CD4-positive, CD25-positive, alpha-beta regulatory T cell (primary cell): ENCODE measurements around the gene TRPM3. TPM values are rescaled to one million over a fixed set of nuclear protein-coding genes. Genes with fewer than 3 reads are reported as not detected.

Source experiments
- ATAC-seq, 2 donors: fragments of 150-1000 bp; cut with Tn5 transposase; one replicate each; pipeline ENCODE4 v1.10.0; 2021; ENCODE audit warnings: low read depth in 2 of 2, moderate number of reproducible peaks in 2 of 2, moderate library complexity in 1 of 2
- DNase-seq, 3 donors: peaks; one replicate each; pipeline versions ENCODE4 v3.0.0 to v3.0.0-alpha.2; 2012 to 2022; ENCODE audit warnings: mixed read lengths in 1 of 3
- H3K27ac ChIP-seq: one replicate; pipeline ENCODE4 v1.7.0; 2013; ENCODE audit warnings: mild to moderate bottlenecking, low read length; ENCODE audit not compliant: insufficient read depth, poor library complexity, severe bottlenecking
- H3K27me3 ChIP-seq: one replicate; pipeline ENCODE4 v1.7.0; 2013; ENCODE audit warnings: low read length; ENCODE audit not compliant: control insufficient read depth, insufficient read depth
- H3K36me3 ChIP-seq: one replicate; pipeline ENCODE4 v1.7.0; 2013; ENCODE audit warnings: mild to moderate bottlenecking, low read length, moderate library complexity; ENCODE audit not compliant: control insufficient read depth, insufficient read depth
- H3K4me1 ChIP-seq: 2 replicates; pipeline ENCODE4 v1.7.0; 2013; ENCODE audit warnings: mild to moderate bottlenecking, low read length; ENCODE audit not compliant: insufficient read depth, control insufficient read depth, poor library complexity, severe bottlenecking
- H3K4me3 ChIP-seq: one replicate; pipeline ENCODE4 v1.7.0; 2013; ENCODE audit warnings: low read depth, mild to moderate bottlenecking, low read length, moderate library complexity
- H3K9me3 ChIP-seq, 2 experiments: 1 replicate in 1 of 2; 2 replicates in 1 of 2; pipeline ENCODE4 v1.7.0; 2013; ENCODE audit warnings: low read length in 2 of 2, mild to moderate bottlenecking in 1 of 2, moderate library complexity in 1 of 2; ENCODE audit not compliant: control insufficient read depth in 2 of 2
- H3K27ac Mint-ChIP-seq, 3 donors: one replicate each; pipeline ENCODE4 v1.8.0; 2020 to 2022; ENCODE audit warnings: mild to moderate bottlenecking in 3 of 3, mixed read lengths in 3 of 3, moderate library complexity in 2 of 3
- H3K27me3 Mint-ChIP-seq: one replicate; pipeline ENCODE4 v1.8.0; 2022; ENCODE audit warnings: mild to moderate bottlenecking, mixed read lengths
- H3K36me3 Mint-ChIP-seq: one replicate; pipeline ENCODE4 v1.8.0; 2020; ENCODE audit warnings: mixed read lengths
- H3K4me1 Mint-ChIP-seq, 4 donors: one replicate each; pipeline ENCODE4 v1.8.0; 2020 to 2022; ENCODE audit warnings: mixed read lengths in 4 of 4, mild to moderate bottlenecking in 1 of 4
- H3K4me3 Mint-ChIP-seq, 4 donors: one replicate each; pipeline ENCODE4 v1.8.0; 2020 to 2022; ENCODE audit warnings: mild to moderate bottlenecking in 4 of 4, mixed read lengths in 4 of 4, moderate library complexity in 3 of 4
- H3K9me3 Mint-ChIP-seq, 7 donors: one replicate each; pipeline ENCODE4 v1.8.0; 2020 to 2022; ENCODE audit warnings: mixed read lengths in 7 of 7, mild to moderate bottlenecking in 3 of 7, moderate library complexity in 2 of 7
- polyA plus RNA-seq, 4 donors: library from polyadenylated mRNA; unstranded; fragments of 300-500 nt; fragmentation: Illumina TruSeq; gene quantifications; one replicate each; pipeline ENCODE4 v1.2.3, GENCODE V29; 2021
- total RNA-seq: library from RNA; stranded (reverse); gene quantifications from one replicate; pipeline ENCODE4 v1.2.3, GENCODE V29; 2022

The TRPM3 gene
- total RNA-seq (not detected), polyA plus RNA-seq (not detected)

DNA sequence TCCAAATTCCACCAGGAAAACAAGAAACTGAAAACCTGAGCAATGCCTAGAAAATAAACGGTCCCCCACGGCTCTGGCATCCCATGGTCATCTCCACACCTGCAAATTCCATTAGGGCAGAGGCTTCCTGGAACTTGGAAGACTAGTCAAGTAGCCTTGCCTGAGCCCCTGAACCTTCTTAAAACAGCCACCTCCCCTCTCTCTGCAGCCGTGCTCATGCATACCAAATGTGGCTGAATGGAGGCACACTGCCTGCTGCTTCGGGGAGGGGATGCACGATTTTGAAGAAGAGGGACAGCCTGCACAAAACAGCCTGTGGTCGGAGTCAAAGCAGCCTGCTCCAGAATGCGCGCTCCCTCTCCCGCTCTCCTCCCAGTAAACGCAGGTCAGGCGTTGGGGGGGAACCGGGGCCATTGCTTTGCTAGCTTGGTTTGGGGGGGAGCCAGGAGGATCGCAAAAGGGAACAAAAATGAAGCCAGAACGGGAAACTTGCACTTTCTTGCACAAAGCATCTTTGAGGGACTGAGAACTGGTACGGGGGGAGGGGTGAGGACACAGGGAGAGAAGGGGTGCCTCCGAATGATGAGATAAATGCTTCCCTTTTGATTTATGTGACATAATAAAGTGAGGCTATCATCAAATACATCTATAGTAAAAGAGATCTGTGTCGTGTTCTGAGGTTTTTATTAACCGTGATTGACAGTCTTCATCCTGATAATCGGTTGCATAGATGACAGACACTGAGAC lies at the start of gene TRPM3:
TRPM3 (minus strand) TSS at position 347 of the 747 bp plus-strand sequence; CDS start at position 80, 267 bp downstream.
- Histone ChIP-seq H3K4me1 (no peaks in the 10 kb centered on the region), H3K4me3 (no peak within 1 kb of the TSS), H3K27me3 (no peaks in the 10 kb centered on the region), H3K36me3 (no peaks in the 10 kb centered on the region), H3K9me3 (no peaks in the 10 kb centered on the region), H3K27ac (no peak within 1 kb of the TSS)
- Mint-ChIP-seq H3K4me3 (no peak within 1 kb of the TSS), H3K27me3 (peaks cover 12% of the 10 kb centered on the region), H3K27ac (no peak within 1 kb of the TSS), H3K36me3 (no peaks in the 10 kb centered on the region), H3K9me3 (peaks cover 0 to 2% (median 0%) of the 10 kb centered on the region in 7 donors), H3K4me1 (no peaks in the 10 kb centered on the region)
- DNase-seq (no peak), ATAC-seq (no peak)

DNA sequence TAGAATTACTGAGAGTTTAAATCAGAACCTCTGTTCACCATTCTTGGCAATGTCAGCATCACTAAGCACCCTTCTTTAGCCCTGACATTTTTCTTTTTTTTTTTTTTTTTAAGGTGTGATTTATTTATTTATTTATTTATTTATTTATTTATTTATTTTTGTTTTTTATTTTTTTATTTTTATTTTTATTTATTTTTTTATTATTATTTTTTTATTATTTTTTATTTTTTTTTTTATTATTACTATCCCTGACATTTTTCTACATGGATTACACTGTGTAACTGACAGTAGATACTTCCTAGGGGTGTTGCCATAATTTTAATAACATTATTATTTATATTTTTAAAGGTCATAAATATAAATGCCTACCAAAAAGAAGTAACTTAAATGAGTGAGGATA lies 47.0 kb upstream of the TRPM3 start:
- H3K36me3 Mint-ChIP-seq: no peaks in the 10 kb centered on the region
- no peak overlapping the region for H3K4me3 Mint-ChIP-seq
- no peaks in the 10 kb centered on the region for H3K4me1 Mint-ChIP-seq
- ATAC-seq (no peak), DNase-seq (no peak)
- no peak overlapping the region for H3K27ac Mint-ChIP-seq
- no peaks in the 10 kb centered on the region for H3K4me1 ChIP-seq
- no peaks in the 10 kb centered on the region for H3K27me3 ChIP-seq
- H3K27me3 Mint-ChIP-seq: no peaks in the 10 kb centered on the region
- H3K4me3 ChIP-seq: no peak overlapping the region
- H3K9me3 ChIP-seq: no peaks in the 10 kb centered on the region
- no peak overlapping the region for H3K27ac ChIP-seq
- H3K9me3 Mint-ChIP-seq: peaks cover 0 to 10% (median 3%) of the 10 kb centered on the region in 7 donors
- no peaks in the 10 kb centered on the region for H3K36me3 ChIP-seq

DNA sequence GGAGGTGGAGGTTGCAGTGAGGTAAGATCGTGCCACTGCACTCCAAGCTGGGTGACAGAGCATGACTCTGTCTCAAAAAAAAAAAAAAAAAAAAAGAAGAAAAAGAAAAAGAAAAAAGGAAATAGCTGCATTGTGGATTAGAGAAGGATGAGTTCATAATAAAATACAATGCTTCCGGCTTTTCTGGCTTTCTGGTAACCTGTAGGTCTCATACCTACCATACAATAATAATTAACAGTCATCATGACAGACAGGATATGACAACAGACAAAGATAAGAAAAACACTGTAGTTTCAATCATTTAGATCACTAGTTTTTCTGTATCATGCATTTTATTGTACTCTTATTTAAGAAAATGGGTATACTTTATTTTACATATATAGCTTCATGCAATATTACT lies 40.7 kb upstream of the TRPM3 start:
- H3K27me3 ChIP-seq: no peaks in the 10 kb centered on the region
- H3K4me1 Mint-ChIP-seq: no peaks in the 10 kb centered on the region
- H3K4me3 ChIP-seq: no peak overlapping the region
- ATAC-seq (no peak), DNase-seq (no peak)
- peaks cover 0 to 2% (median 0%) of the 10 kb centered on the region in 7 donors for H3K9me3 Mint-ChIP-seq
- no peaks in the 10 kb centered on the region for H3K4me1 ChIP-seq
- no peaks in the 10 kb centered on the region for H3K27me3 Mint-ChIP-seq
- no peak overlapping the region for H3K27ac Mint-ChIP-seq
- no peak overlapping the region for H3K27ac ChIP-seq
- H3K36me3 Mint-ChIP-seq: no peaks in the 10 kb centered on the region
- no peaks in the 10 kb centered on the region for H3K36me3 ChIP-seq
- H3K9me3 ChIP-seq: no peaks in the 10 kb centered on the region
- H3K4me3 Mint-ChIP-seq: no peak overlapping the region

DNA sequence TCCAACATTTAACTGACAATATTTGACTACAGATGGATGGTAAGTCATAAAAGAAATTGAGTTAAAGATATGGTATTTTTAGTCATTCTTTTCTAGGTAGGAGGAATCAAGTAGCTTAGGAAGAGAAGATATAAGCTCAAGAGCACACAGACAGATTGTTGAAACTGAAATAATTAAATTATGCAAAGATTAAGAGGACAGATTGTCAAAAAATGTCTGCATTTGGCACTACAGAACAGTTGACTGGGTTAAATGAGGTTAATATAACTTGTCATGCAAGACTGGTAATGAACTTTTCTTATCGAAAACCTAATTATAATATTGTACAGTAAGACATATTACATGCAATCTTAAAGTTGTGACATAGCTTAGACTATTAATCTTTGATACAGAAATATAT lies 36.3 kb upstream of the TRPM3 start:
- no peak overlapping the region for H3K27ac Mint-ChIP-seq
- DNase-seq: no peak
- Histone ChIP-seq H3K27ac (no peak overlapping the region), H3K36me3 (no peaks in the 10 kb centered on the region), H3K9me3 (no peaks in the 10 kb centered on the region), H3K27me3 (no peaks in the 10 kb centered on the region), H3K4me1 (no peaks in the 10 kb centered on the region), H3K4me3 (no peak overlapping the region)
- no peak for ATAC-seq
- H3K36me3 Mint-ChIP-seq: no peaks in the 10 kb centered on the region
- H3K4me1 Mint-ChIP-seq: no peaks in the 10 kb centered on the region
- H3K27me3 Mint-ChIP-seq: no peaks in the 10 kb centered on the region
- no peak overlapping the region for H3K4me3 Mint-ChIP-seq
- H3K9me3 Mint-ChIP-seq: peaks cover 0 to 2% (median 0%) of the 10 kb centered on the region in 7 donors

DNA sequence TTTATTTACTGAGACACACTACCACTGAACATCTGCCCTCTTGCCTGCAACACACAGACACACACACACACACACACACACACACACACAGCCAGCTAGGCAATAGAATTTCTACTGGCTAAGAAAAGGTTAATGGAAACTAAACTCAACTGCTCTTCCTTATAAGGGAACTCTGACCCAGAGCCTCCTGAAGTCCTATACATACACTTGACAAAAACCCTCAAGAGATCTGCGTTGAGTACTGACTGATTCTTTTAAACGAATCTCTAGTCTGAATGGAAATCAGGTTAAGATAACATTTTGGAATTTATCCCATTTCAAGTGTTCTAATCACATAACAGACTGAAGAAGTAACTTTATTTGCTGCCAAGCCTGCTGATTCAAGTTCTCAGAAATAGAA lies 25.9 kb upstream of the TRPM3 start:
- Histone ChIP-seq H3K4me3 (no peak overlapping the region), H3K27me3 (no peaks in the 10 kb centered on the region), H3K4me1 (no peaks in the 10 kb centered on the region), H3K27ac (no peak overlapping the region), H3K9me3 (no peaks in the 10 kb centered on the region), H3K36me3 (no peaks in the 10 kb centered on the region)
- Mint-ChIP-seq H3K27me3 (no peaks in the 10 kb centered on the region), H3K36me3 (no peaks in the 10 kb centered on the region), H3K4me3 (no peak overlapping the region), H3K9me3 (peaks cover 0 to 4% (median 2%) of the 10 kb centered on the region in 7 donors), H3K27ac (no peak overlapping the region), H3K4me1 (no peaks in the 10 kb centered on the region)
- no peak for DNase-seq
- no peak for ATAC-seq

DNA sequence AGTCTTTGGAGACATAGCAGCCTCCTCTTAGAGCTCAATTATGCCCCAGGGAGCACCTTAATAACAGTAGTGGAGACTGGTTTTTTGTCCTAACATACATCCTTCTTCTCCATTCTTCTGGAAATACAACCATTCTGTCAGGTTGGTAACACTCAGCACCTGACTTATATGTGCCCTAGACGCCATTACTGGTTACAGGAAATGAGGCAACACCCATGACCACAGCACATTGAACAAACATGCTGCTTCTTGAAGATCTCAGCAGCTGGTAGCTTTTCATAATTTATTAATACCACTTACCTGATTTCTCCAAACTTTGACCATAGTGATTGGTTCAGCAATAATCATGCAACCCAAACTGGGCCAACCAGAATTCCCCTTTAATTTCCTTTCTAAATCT lies 25.1 kb upstream of the TRPM3 start:
- Histone ChIP-seq H3K36me3 (no peaks in the 10 kb centered on the region), H3K9me3 (no peaks in the 10 kb centered on the region), H3K27ac (no peak overlapping the region), H3K4me1 (no peaks in the 10 kb centered on the region), H3K27me3 (no peaks in the 10 kb centered on the region), H3K4me3 (no peak overlapping the region)
- Mint-ChIP-seq H3K4me3 (no peak overlapping the region), H3K27ac (no peak overlapping the region), H3K9me3 (peaks cover 0 to 4% (median 2%) of the 10 kb centered on the region in 7 donors), H3K27me3 (no peaks in the 10 kb centered on the region), H3K4me1 (no peaks in the 10 kb centered on the region), H3K36me3 (no peaks in the 10 kb centered on the region)
- DNase-seq (peak in 1 of 3 donors; percentile 4), ATAC-seq (no peak)

DNA sequence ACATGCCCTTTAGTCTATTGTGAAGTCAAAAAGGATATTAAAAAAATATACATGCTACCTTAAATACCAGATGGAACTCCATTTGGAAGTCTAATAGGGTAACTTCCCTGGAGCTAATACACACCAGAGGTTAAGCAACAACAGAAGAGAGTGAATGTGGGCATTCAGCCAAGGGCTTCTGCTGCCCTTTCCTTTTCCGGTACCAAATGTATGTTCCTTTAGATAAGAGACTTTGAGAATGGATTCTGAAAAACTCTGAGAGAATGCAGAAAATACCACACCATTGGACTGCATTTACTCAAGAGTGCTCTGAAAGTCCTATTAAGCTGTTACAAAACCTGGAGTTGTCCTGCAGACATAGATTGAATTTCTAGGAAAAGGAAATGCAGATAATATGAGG lies 23.8 kb upstream of the TRPM3 start:
- H3K36me3 ChIP-seq: no peaks in the 10 kb centered on the region
- no peaks in the 10 kb centered on the region for H3K27me3 Mint-ChIP-seq
- peaks cover 0 to 4% (median 2%) of the 10 kb centered on the region in 7 donors for H3K9me3 Mint-ChIP-seq
- no peak overlapping the region for H3K4me3 ChIP-seq
- no peak overlapping the region for H3K27ac Mint-ChIP-seq
- no peaks in the 10 kb centered on the region for H3K4me1 Mint-ChIP-seq
- ATAC-seq (no peak), DNase-seq (no peak)
- H3K27ac ChIP-seq: no peak overlapping the region
- no peak overlapping the region for H3K4me3 Mint-ChIP-seq
- H3K9me3 ChIP-seq: no peaks in the 10 kb centered on the region
- no peaks in the 10 kb centered on the region for H3K4me1 ChIP-seq
- no peaks in the 10 kb centered on the region for H3K36me3 Mint-ChIP-seq
- H3K27me3 ChIP-seq: no peaks in the 10 kb centered on the region

DNA sequence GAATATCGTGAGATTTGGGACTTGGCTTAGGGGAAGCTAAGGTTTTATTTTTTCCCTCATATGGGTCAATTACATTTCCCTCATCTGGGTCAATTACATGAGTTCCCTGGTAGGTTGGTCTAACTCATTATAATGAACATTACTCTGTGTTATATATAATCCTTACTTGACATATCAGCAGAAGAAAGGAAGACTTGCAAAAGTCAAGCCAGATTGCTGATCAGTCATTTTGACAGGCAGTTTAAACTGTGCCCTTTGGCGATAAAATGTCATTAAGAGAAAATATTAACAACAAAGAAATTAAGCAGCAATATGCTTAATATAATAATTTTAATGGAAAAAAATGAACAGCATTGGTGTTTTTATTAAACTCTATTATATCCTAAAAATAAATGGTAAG lies 23.1 kb upstream of the TRPM3 start:
- no peak overlapping the region for H3K27ac ChIP-seq
- H3K36me3 Mint-ChIP-seq: no peaks in the 10 kb centered on the region
- H3K27me3 ChIP-seq: no peaks in the 10 kb centered on the region
- no peak overlapping the region for H3K4me3 Mint-ChIP-seq
- no peak for ATAC-seq
- H3K36me3 ChIP-seq: no peaks in the 10 kb centered on the region
- H3K4me1 Mint-ChIP-seq: no peaks in the 10 kb centered on the region
- DNase-seq: no peak
- H3K9me3 ChIP-seq: no peaks in the 10 kb centered on the region
- H3K4me1 ChIP-seq: no peaks in the 10 kb centered on the region
- H3K27me3 Mint-ChIP-seq: no peaks in the 10 kb centered on the region
- no peak overlapping the region for H3K27ac Mint-ChIP-seq
- H3K4me3 ChIP-seq: no peak overlapping the region
- peaks cover 0 to 4% (median 2%) of the 10 kb centered on the region in 7 donors for H3K9me3 Mint-ChIP-seq
